Activated T-helper 2 cell treated with anti-CD3 and anti-CD28 coated beads, Interferon-gamma antibody, Interleukin-2, Interleukin-4, amounts not matched to agents 10 μg/mL and 5 μg/mL and 100 μg/mL, durations not matched to agents 14 hours and 24 hours and 36 hours (primary cell): ENCODE measurements around the gene NR0B2. TPM values are rescaled to one million over a fixed set of nuclear protein-coding genes. Genes with fewer than 3 reads are reported as not detected.
"Not testable (repeated sequence)": the region's sequence is repeated elsewhere in the genome, so short reads cannot be mapped to it uniquely, and the experiment has no call there.

ENCODE experiments used
- DNase-seq: peaks from one replicate; pipeline ENCODE4 v3.0.0; 2021; ENCODE audit warnings: low spot score
- H3K27ac Mint-ChIP-seq: one replicate; pipeline ENCODE4 v1.8.0; 2021; ENCODE audit warnings: mixed read lengths
- H3K27me3 Mint-ChIP-seq: one replicate; pipeline ENCODE4 v1.8.0; 2021; ENCODE audit warnings: low read depth, mixed read lengths
- H3K36me3 Mint-ChIP-seq: one replicate; pipeline ENCODE4 v1.8.0; 2021; ENCODE audit warnings: low read depth, mixed read lengths
- H3K4me1 Mint-ChIP-seq: one replicate; pipeline ENCODE4 v1.8.0; 2021; ENCODE audit warnings: low read depth, mixed read lengths
- H3K4me3 Mint-ChIP-seq: one replicate; pipeline ENCODE4 v1.8.0; 2021; ENCODE audit warnings: low read depth, mild to moderate bottlenecking, moderate library complexity, mixed read lengths
- H3K9me3 Mint-ChIP-seq: one replicate; pipeline ENCODE4 v1.8.0; 2021; ENCODE audit warnings: mixed read lengths
- intact Hi-C: fragments of 100-400 bp; cut with micrococcal nuclease; formaldehyde crosslinking; loops from one replicate; pipeline ENCODE4 v1.15.1; 2023
- total RNA-seq: library from RNA; stranded (reverse); gene quantifications from 2 replicates; pipeline ENCODE4 v1.2.3, GENCODE V29; 2022

Gene NR0B2
- total RNA-seq, 1 donor from 2014 or later, result not detected

- peak within 1 kb of the TSS; percentile 95 for H3K4me3 Mint-ChIP-seq
- peaks cover 19% of the 10 kb centered on the region for H3K36me3 Mint-ChIP-seq
- H3K4me1 Mint-ChIP-seq, result peaks cover 20% of the 10 kb centered on the region
- intact Hi-C loops, result loop anchor here (1.0 kb wide), 1 partner anchor 21 kb away; the partner anchor contains the start of gene NUDC
- no peaks in the 10 kb centered on the region for H3K9me3 Mint-ChIP-seq
- H3K27me3 Mint-ChIP-seq, result no peaks in the 10 kb centered on the region
- peak; percentile 82 for DNase-seq
- H3K27ac Mint-ChIP-seq, result peak within 1 kb of the TSS; percentile 97
These were observed 13.6 kb downstream of the NR0B2 start, which contains the start of gene GPATCH3 for GRCh38 chr1:26900001-26900814. Gene GPATCH3 (minus strand): TSS chr1:26900467. CDS start chr1:26900442, 25 bp downstream.

GRCh38 chr1:26897351-26897750, 16.4 kb downstream of the NR0B2 start:
- no peaks in the 10 kb centered on the region for H3K9me3 Mint-ChIP-seq
- H3K4me3 Mint-ChIP-seq, result no peak overlapping the region
- intact Hi-C loops, result no loop called here
- peaks cover 41% of the 10 kb centered on the region for H3K36me3 Mint-ChIP-seq
- no peaks in the 10 kb centered on the region for H3K27me3 Mint-ChIP-seq
- no peak for DNase-seq
- peaks cover 20% of the 10 kb centered on the region for H3K4me1 Mint-ChIP-seq
- no peak overlapping the region for H3K27ac Mint-ChIP-seq

- Mint-ChIP-seq H3K27ac (no peak overlapping the region), H3K9me3 (no peaks in the 10 kb centered on the region), H3K36me3 (peaks cover 55% of the 10 kb centered on the region), H3K27me3 (no peaks in the 10 kb centered on the region), H3K4me3 (no peak overlapping the region), H3K4me1 (peaks cover 16% of the 10 kb centered on the region)
- intact Hi-C loops, result no loop called here
- no peak for DNase-seq
These were observed 19.5 kb downstream of the NR0B2 start for GRCh38 chr1:26894263-26894662.

GRCh38 chr1:26890467-26890796, 23.3 kb downstream of the NR0B2 start:
- peak overlapping the region; percentile 96 for H3K27ac Mint-ChIP-seq
- peaks cover 24% of the 10 kb centered on the region for H3K4me1 Mint-ChIP-seq
- DNase-seq, result no peak
- peak overlapping the region; percentile 99 for H3K4me3 Mint-ChIP-seq
- H3K9me3 Mint-ChIP-seq, result no peaks in the 10 kb centered on the region
- peaks cover 62% of the 10 kb centered on the region for H3K36me3 Mint-ChIP-seq
- intact Hi-C loops, result no loop called here
- no peaks in the 10 kb centered on the region for H3K27me3 Mint-ChIP-seq

GRCh38 chr1:26889551-26890466, 24.0 kb downstream of the NR0B2 start, which contains the start of gene GPN2:
Gene GPN2 (minus strand): TSS chr1:26890283. CDS start chr1:26890096, 187 bp downstream.
- Mint-ChIP-seq H3K9me3 (no peaks in the 10 kb centered on the region), H3K36me3 (peaks cover 65% of the 10 kb centered on the region), H3K4me1 (peaks cover 27% of the 10 kb centered on the region), H3K4me3 (peak within 1 kb of the TSS; percentile 99), H3K27me3 (no peaks in the 10 kb centered on the region), H3K27ac (peak within 1 kb of the TSS; percentile 96)
- peak; percentile 78 for DNase-seq
- intact Hi-C loops, result no loop called here

- no peaks in the 10 kb centered on the region for H3K9me3 Mint-ChIP-seq
- H3K36me3 Mint-ChIP-seq, result peaks cover 70% of the 10 kb centered on the region
- intact Hi-C loops, result no loop called here
- peak overlapping the region; percentile 99 for H3K4me3 Mint-ChIP-seq
- peak overlapping the region; percentile 30 for H3K27ac Mint-ChIP-seq
- peaks cover 27% of the 10 kb centered on the region for H3K4me1 Mint-ChIP-seq
- no peak for DNase-seq
- no peaks in the 10 kb centered on the region for H3K27me3 Mint-ChIP-seq
These were observed 25.5 kb downstream of the NR0B2 start for GRCh38 chr1:26888231-26888630.

- no peaks in the 10 kb centered on the region for H3K27me3 Mint-ChIP-seq
- intact Hi-C loops, result no loop called here
- peaks cover 70% of the 10 kb centered on the region for H3K36me3 Mint-ChIP-seq
- H3K9me3 Mint-ChIP-seq, result no peaks in the 10 kb centered on the region
- peak overlapping the region; percentile 47 for H3K27ac Mint-ChIP-seq
- H3K4me1 Mint-ChIP-seq, result peaks cover 27% of the 10 kb centered on the region
- H3K4me3 Mint-ChIP-seq, result peak overlapping the region; percentile 20
- no peak for DNase-seq
These were observed 26.6 kb downstream of the NR0B2 start for GRCh38 chr1:26887125-26887524.

- no peak overlapping the region for H3K4me3 Mint-ChIP-seq
- peaks cover 7% of the 10 kb centered on the region for H3K4me1 Mint-ChIP-seq
- no peaks in the 10 kb centered on the region for H3K9me3 Mint-ChIP-seq
- H3K27me3 Mint-ChIP-seq, result no peaks in the 10 kb centered on the region
- no peak for DNase-seq
- no peak overlapping the region for H3K27ac Mint-ChIP-seq
- H3K36me3 Mint-ChIP-seq, result peaks cover 64% of the 10 kb centered on the region
- intact Hi-C loops, result no loop called here
These were observed 30.9 kb downstream of the NR0B2 start for GRCh38 chr1:26882696-26883463.

GRCh38 chr1:26881611-26882010, 32.2 kb downstream of the NR0B2 start:
- H3K4me1 Mint-ChIP-seq, intact Hi-C loops, H3K27me3 Mint-ChIP-seq, H3K27ac Mint-ChIP-seq, DNase-seq, H3K9me3 Mint-ChIP-seq, H3K4me3 Mint-ChIP-seq: not testable (repeated sequence)
- peaks cover 63% of the 10 kb centered on the region for H3K36me3 Mint-ChIP-seq

GRCh38 chr1:26879793-26880192, 34.0 kb downstream of the NR0B2 start:
- Mint-ChIP-seq H3K4me3 (no peak overlapping the region), H3K4me1 (no peaks in the 10 kb centered on the region), H3K36me3 (peaks cover 62% of the 10 kb centered on the region), H3K27me3 (no peaks in the 10 kb centered on the region), H3K9me3 (no peaks in the 10 kb centered on the region), H3K27ac (no peak overlapping the region)
- DNase-seq, result no peak
- intact Hi-C loops, result loop anchor here (5.0 kb wide), 3 partner anchors 52 to 277 kb away; partner anchors contain the start of gene ZDHHC18

- no peaks in the 10 kb centered on the region for H3K4me1 Mint-ChIP-seq
- intact Hi-C loops, result loop anchor here (5.0 kb wide), 3 partner anchors 50 to 275 kb away; partner anchors contain the start of gene ZDHHC18
These were observed 36.4 kb downstream of the NR0B2 start for GRCh38 chr1:26877326-26877725.

GRCh38 chr1:26874896-26875295, 38.9 kb downstream of the NR0B2 start:
- intact Hi-C loops, result loop anchor here (5.0 kb wide), 3 partner anchors 48 to 273 kb away; partner anchors contain the start of gene ZDHHC18

More at GRCh38 chr1:26877326-26877725, 36.4 kb downstream of the NR0B2 start:
- no peak overlapping the region for H3K4me3 Mint-ChIP-seq
- DNase-seq, result no peak
- no peaks in the 10 kb centered on the region for H3K27me3 Mint-ChIP-seq
- H3K9me3 Mint-ChIP-seq, result no peaks in the 10 kb centered on the region
- no peak overlapping the region for H3K27ac Mint-ChIP-seq
- H3K36me3 Mint-ChIP-seq, result peaks cover 38% of the 10 kb centered on the region

More at GRCh38 chr1:26874896-26875295, 38.9 kb downstream of the NR0B2 start:
- Mint-ChIP-seq H3K36me3 (peaks cover 29% of the 10 kb centered on the region), H3K9me3 (no peaks in the 10 kb centered on the region), H3K4me3 (no peak overlapping the region), H3K27ac (no peak overlapping the region), H3K4me1 (no peaks in the 10 kb centered on the region), H3K27me3 (no peaks in the 10 kb centered on the region)
- no peak for DNase-seq
